ENCODE results near the gene PC.

The PC gene

DNA sequence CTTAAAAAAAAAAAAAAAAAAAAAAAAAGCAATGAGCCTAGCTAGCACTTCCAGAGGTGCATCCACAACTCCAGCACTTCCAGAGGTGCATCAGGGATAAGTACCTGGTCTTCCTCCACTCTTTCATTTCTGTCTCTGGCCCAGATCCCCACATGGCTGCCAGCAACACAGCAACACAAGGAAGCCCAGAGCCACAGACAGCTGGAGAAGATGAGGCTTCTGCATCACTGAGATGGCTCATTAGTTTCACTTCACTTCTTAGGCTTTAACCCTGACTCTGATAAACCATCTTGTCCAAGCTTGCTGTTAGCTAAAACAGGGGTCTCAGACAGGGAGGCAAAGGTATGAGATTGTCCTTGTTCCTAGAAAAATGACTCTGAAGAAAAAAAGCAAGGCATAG lies 35.6 kb downstream of the PC start:
- TF ChIP-seq, protein P1, sequence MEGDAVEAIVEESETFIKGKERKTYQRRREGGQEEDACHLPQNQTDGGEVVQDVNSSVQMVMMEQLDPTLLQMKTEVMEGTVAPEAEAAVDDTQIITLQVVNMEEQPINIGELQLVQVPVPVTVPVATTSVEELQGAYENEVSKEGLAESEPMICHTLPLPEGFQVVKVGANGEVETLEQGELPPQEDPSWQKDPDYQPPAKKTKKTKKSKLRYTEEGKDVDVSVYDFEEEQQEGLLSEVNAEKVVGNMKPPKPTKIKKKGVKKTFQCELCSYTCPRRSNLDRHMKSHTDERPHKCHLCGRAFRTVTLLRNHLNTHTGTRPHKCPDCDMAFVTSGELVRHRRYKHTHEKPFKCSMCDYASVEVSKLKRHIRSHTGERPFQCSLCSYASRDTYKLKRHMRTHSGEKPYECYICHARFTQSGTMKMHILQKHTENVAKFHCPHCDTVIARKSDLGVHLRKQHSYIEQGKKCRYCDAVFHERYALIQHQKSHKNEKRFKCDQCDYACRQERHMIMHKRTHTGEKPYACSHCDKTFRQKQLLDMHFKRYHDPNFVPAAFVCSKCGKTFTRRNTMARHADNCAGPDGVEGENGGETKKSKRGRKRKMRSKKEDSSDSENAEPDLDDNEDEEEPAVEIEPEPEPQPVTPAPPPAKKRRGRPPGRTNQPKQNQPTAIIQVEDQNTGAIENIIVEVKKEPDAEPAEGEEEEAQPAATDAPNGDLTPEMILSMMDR (conservative IDR thresholded peaks at IDR 0.05), result no peak
- no peak overlapping the region for H3K27ac ChIP-seq

DNA sequence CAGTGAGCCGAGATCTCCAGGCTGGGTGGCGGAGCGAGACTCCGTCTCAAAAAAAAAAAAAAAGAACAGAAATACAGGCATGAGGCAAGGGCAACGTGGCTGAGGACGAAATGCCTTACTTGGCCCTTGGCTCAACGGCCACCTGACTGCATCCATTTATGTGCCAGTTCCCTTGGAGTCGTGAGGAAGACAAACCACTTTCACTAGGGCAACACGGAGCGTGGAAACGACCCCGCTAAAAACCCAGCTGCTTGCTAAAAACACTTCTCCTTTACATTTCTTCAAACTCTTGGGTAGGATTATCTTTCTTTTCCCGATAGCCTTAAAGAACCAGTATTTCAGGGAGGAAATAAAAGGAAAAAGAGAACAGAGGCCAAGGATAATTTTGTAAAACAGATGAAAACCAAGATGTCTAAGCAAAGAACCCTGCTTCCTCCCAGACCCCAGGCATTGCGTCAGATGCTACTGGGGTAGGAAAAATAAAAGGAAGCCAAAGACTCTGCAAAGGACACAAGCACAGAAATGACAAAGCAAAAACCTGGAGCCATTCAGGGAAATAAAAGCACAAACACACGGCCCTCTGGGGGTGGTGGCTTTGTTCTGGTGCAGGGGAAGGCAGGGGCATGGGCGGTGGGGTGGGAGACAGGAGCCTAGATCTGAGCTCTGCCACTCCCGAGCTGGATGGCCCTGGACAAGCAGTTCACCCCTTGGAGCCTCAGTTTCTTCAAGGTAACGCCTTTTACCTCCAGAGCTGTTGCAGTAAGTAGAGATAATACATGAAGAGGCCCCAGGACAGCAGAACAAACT lies 37.0 kb downstream of the PC start:
- TF ChIP-seq, protein P1 (conservative IDR thresholded peaks at IDR 0.05), result no peak
- H3K27ac ChIP-seq, result no peak overlapping the region

DNA sequence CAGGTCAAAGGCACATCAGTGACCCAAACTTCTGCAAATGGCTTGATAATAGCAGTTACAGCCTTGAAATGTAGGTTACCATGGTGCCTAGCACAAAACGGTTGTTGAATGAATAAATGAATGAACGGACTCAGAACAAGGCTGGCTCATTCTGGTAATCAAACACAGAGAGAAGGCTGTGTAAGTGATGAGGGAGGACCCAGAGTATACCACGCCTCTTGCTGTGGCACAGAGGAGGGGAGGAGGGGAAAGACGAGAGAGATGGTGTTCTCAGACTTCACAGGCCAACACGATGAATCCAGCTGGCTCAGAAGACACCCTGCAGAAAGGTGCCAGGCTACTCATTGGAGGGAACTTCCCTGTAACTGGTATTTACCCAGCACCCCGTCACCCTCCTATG lies 38.3 kb downstream of the PC start:
- TF ChIP-seq, protein P1 (conservative IDR thresholded peaks at IDR 0.05), result no peak
- no peak overlapping the region for H3K27ac ChIP-seq

DNA sequence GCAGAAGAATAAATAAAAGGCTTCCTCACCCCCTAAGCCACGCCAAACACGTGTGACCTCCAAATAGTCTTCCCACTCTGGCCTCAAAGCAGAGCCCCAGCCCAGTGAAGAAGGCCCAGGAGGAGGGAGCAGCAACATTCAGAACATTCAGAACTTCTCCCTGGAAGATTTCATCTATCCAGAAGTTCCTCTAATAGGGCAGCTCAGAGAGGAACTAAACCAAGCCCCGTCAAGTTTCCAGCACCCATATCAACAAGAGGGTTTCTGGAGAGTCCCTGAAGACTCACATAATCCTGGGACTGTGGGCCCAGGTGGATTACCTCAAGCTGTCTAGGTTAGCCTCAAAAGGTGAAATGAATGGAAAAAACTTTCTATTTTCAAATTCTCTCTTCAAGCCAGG lies 39.4 kb downstream of the PC start:
- TF ChIP-seq, protein P1 (conservative IDR thresholded peaks at IDR 0.05), result no peak
- H3K27ac ChIP-seq, result no peak overlapping the region

DNA sequence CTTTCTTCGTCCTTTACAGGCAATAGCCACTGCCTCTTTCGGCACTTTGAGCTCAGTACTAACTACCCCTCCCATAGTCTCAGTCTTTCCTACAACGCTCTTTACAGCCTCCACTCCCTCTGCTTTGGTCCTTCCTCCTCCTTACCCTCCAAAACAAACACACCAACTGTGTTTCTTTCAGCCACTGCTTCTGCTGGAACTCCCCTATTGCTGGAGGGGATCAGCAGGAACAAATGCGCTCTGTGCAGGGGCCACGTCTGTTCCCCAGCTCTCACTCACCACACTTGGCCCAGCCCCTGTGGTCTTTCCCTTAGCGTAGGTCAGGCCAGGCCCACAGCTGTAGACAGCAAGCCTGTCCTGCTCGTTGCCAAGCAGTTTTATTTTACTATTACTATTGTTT lies 42.3 kb downstream of the PC start:
- TF ChIP-seq, protein P1 (conservative IDR thresholded peaks at IDR 0.05), result no peak
- no peak overlapping the region for H3K27ac ChIP-seq

DNA sequence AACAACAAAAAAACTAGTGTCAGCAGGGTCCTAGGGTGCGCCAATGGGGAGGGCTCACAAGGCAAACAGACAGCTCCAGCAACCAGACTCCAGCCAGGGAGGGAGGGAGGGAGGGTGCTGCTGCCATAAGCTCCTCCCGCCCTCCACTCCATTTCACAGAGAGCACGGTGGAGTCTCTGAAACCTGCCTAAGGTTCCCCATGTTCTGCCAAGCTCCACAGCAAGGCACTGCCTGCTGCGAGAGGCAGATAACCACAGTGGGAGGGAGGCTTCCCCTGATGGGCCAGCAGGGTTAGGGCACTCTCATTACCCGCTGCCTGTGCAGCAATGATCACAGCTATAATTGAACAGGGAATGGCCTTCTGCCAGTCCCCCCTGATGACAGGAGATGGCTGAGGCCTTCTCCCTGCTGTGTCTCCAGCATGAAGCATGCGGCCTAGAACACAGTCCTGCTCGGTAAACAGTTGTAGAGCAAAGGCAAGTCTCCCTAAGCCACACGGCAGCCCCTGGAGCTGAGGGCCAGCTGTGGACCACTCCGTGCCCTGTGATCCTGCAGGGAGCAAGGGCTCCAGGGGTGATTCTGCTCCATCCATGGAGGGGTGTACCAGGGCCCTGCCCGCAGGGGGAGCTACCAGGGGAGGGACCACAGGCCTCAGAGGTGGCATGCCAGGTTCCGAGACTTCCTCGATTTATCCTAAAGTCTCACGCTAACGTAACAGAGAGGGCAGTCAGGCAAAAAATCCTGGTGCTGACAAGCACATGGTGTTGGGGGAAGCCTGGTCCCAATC lies 42.9 kb downstream of the PC start:
- TF ChIP-seq, protein P1 (conservative IDR thresholded peaks at IDR 0.05), result no peak
- H3K27ac ChIP-seq, result no peak overlapping the region

DNA sequence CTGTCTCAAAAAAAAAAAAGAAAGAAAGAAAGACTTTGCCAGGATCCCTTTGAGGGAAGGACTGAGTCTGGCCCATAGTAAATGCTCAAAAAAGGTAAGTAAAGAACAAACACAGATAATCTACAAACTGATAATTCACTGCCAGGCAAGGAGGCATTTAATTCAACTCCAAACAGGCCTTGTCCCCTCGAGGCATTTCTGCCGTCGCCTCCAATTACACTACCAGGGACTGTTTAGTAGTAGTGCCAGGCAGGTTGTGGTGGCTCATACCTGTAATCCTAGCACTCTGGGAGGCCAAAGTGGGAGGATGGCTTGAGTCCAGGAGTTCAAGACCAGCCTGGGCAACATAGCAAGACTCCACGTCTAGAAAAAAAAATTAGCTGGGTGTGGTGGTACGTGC lies 43.7 kb downstream of the PC start:
- H3K27ac ChIP-seq, result no peak overlapping the region
- TF ChIP-seq, protein P1 (conservative IDR thresholded peaks at IDR 0.05), result no peak

Measured in VCaP (cell line).